ENCODE data around the gene HLA-DMA.

Gene HLA-DMA

GRCh38 chr6:32952817-32953739 is at the start of gene HLA-DMA:
TSS of gene HLA-DMA (minus strand) at chr6:32953097. CDS start at chr6:32953036, 61 bp downstream.
- DNase-seq (ENCODE audit: low spot score): peak; percentile 97

- no peak for DNase-seq (ENCODE audit: low spot score)
These were observed 48.8 kb upstream of the HLA-DMA start for GRCh38 chr6:33001685-33002084.

GRCh38 chr6:33000055-33000454 is 47.2 kb upstream of the HLA-DMA start:
- no peak for DNase-seq (ENCODE audit: low spot score)

GRCh38 chr6:32995448-32995847 is 42.6 kb upstream of the HLA-DMA start:
- DNase-seq (ENCODE audit: low spot score): no peak

GRCh38 chr6:32993363-32993973 is 40.6 kb upstream of the HLA-DMA start:
- DNase-seq (ENCODE audit: low spot score): no peak

GRCh38 chr6:32991972-32992371 is 39.1 kb upstream of the HLA-DMA start:
- no peak for DNase-seq (ENCODE audit: low spot score)

- no peak for DNase-seq (ENCODE audit: low spot score)
These were observed 36.5 kb upstream of the HLA-DMA start for GRCh38 chr6:32989368-32989767.

GRCh38 chr6:32984622-32985389 is 31.9 kb upstream of the HLA-DMA start:
- peak; percentile 89 for DNase-seq (ENCODE audit: low spot score)

GRCh38 chr6:32983964-32984621 is 31.2 kb upstream of the HLA-DMA start:
- no peak for DNase-seq (ENCODE audit: low spot score)

GRCh38 chr6:32983493-32983848 is 30.6 kb upstream of the HLA-DMA start:
- no peak for DNase-seq (ENCODE audit: low spot score)

GRCh38 chr6:32982702-32983492 is 30.0 kb upstream of the HLA-DMA start:
- no peak for DNase-seq (ENCODE audit: low spot score)

GRCh38 chr6:32982084-32982701 is 29.3 kb upstream of the HLA-DMA start:
- no peak for DNase-seq (ENCODE audit: low spot score)

GRCh38 chr6:32980488-32981038 is 27.7 kb upstream of the HLA-DMA start:
- no peak for DNase-seq (ENCODE audit: low spot score)

GRCh38 chr6:32979720-32980487 is 27.0 kb upstream of the HLA-DMA start:
- DNase-seq (ENCODE audit: low spot score): no peak

- DNase-seq (ENCODE audit: low spot score): no peak
These were observed 25.0 kb upstream of the HLA-DMA start for GRCh38 chr6:32977953-32978324.

- no peak for DNase-seq (ENCODE audit: low spot score)
These were observed 24.5 kb upstream of the HLA-DMA start for GRCh38 chr6:32977272-32977952.

GRCh38 chr6:32976334-32977069 is 23.6 kb upstream of the HLA-DMA start:
- no peak for DNase-seq (ENCODE audit: low spot score)

- DNase-seq (ENCODE audit: low spot score): no peak
These were observed 23.0 kb upstream of the HLA-DMA start for GRCh38 chr6:32975886-32976285.

All from pons (tissue), 1 donor.